Neuron (in vitro differentiated cells): Measurements from ENCODE around the gene HORMAD2.
"Not testable (repeated sequence)": the region's sequence is repeated elsewhere in the genome, so short reads cannot be mapped to it uniquely, and the experiment has no call there.

Source experiments
- H2AFZ ChIP-seq: one replicate; pipeline ENCODE4 v1.6.1; 2013; ENCODE audit warnings: low read depth, mild to moderate bottlenecking, inconsistent platforms, low read length, moderate library complexity
- H3K27me3 ChIP-seq: one replicate; pipeline ENCODE4 v1.6.1; 2013; ENCODE audit warnings: low read length; ENCODE audit not compliant: insufficient read depth
- H3K36me3 ChIP-seq: one replicate; pipeline ENCODE4 v1.6.1; 2013; ENCODE audit warnings: low read length; ENCODE audit not compliant: insufficient read depth
- H3K4me1 ChIP-seq: one replicate; pipeline ENCODE4 v1.6.1; 2013; ENCODE audit warnings: low read length; ENCODE audit not compliant: insufficient read depth
- H3K4me3 ChIP-seq: 2 replicates; pipeline ENCODE4 v1.5.1; 2013; ENCODE audit warnings: mild to moderate bottlenecking, low read length, moderate library complexity
- H3K9me3 ChIP-seq: one replicate; pipeline ENCODE4 v1.6.1; 2013; ENCODE audit warnings: low read length

The HORMAD2 gene

DNA sequence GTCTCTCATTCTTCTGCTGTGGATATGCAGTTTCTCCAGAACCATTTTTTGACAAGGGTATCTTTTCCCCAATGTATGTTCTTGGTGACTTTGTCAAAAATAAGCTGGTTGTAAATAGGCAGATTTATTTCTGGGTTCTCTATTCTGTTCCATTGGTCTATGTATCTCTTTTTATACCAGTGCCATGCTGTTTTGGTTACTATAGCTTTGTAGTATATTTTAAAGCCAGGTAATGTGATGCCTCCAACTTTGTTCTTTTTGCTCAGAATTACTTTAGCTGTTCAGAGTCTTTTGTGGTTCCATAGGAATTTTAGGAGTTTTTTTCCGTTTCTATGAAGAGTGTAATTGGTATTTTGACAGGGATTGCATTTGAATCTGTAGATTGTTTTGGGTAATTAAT is 12.4 kb downstream of the HORMAD2 start:
- H3K36me3 ChIP-seq: no peaks in the 10 kb centered on the region
- H2AFZ ChIP-seq: no peak overlapping the region
- H3K27me3 ChIP-seq: no peaks in the 10 kb centered on the region
- no peak overlapping the region for H3K4me3 ChIP-seq
- H3K4me1 ChIP-seq: no peaks in the 10 kb centered on the region
- peaks cover 3% of the 10 kb centered on the region for H3K9me3 ChIP-seq

GRCh38 chr22:30094804-30095203 is 14.5 kb downstream of the HORMAD2 start:
- no peak overlapping the region for H2AFZ ChIP-seq
- no peaks in the 10 kb centered on the region for H3K4me1 ChIP-seq
- H3K9me3 ChIP-seq: peaks cover 3% of the 10 kb centered on the region
- no peaks in the 10 kb centered on the region for H3K27me3 ChIP-seq
- no peaks in the 10 kb centered on the region for H3K36me3 ChIP-seq
- no peak overlapping the region for H3K4me3 ChIP-seq

GRCh38 chr22:30097861-30098260 is 17.6 kb downstream of the HORMAD2 start:
- Histone ChIP-seq H2AFZ (no peak overlapping the region), H3K27me3 (no peaks in the 10 kb centered on the region), H3K9me3 (peaks cover 3% of the 10 kb centered on the region), H3K4me1 (no peaks in the 10 kb centered on the region), H3K4me3 (no peak overlapping the region), H3K36me3 (no peaks in the 10 kb centered on the region)

GRCh38 chr22:30100770-30101169 is 20.5 kb downstream of the HORMAD2 start:
- H3K4me3 ChIP-seq, H3K27me3 ChIP-seq, H3K4me1 ChIP-seq, H3K36me3 ChIP-seq, H2AFZ ChIP-seq, H3K9me3 ChIP-seq: not testable (repeated sequence)

DNA sequence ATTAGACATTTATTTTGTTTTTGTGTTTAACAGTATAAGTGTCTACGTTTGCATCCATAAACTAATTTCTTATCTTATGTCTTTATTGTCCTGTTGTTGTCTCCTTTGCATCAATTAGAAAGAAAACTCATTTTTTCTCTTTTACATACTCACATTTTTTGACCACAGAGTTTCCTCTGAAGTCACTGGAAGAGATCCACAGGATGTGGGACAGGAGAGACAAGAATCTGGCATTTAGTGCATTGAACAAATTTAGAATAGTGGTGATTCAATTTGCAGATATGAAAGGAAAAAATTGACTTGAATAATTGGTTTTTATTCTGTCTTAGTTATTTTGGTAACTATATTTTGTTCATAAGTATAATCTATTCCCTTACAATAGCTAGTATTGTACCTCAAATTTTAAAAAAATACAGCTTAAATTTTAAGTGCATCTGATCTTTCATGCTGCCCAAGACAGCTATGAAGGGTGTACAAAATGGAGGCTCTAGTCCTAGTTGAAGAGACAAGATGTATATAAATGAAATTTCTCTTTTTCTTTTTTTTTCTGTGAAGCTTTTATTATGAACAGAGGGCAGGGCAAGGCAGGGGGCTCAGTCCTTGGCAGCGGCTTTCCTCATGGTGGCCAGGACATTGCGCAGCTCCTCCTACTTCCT is 24.4 kb downstream of the HORMAD2 start:
- no peaks in the 10 kb centered on the region for H3K4me1 ChIP-seq
- H3K4me3 ChIP-seq: no peak overlapping the region
- no peaks in the 10 kb centered on the region for H3K36me3 ChIP-seq
- peaks cover 4% of the 10 kb centered on the region for H3K27me3 ChIP-seq
- H2AFZ ChIP-seq: no peak overlapping the region
- no peaks in the 10 kb centered on the region for H3K9me3 ChIP-seq

- peaks cover 4% of the 10 kb centered on the region for H3K27me3 ChIP-seq
- H3K4me1 ChIP-seq: no peaks in the 10 kb centered on the region
- no peak overlapping the region for H3K4me3 ChIP-seq
- no peak overlapping the region for H2AFZ ChIP-seq
- H3K9me3 ChIP-seq: no peaks in the 10 kb centered on the region
- H3K36me3 ChIP-seq: no peaks in the 10 kb centered on the region
Measured at GRCh38 chr22:30105483-30105882, 25.2 kb downstream of the HORMAD2 start.

GRCh38 chr22:30113494-30113893 is 33.2 kb downstream of the HORMAD2 start:
- Histone ChIP-seq H2AFZ (no peak overlapping the region), H3K4me3 (no peak overlapping the region), H3K9me3 (no peaks in the 10 kb centered on the region), H3K4me1 (no peaks in the 10 kb centered on the region), H3K27me3 (no peaks in the 10 kb centered on the region), H3K36me3 (no peaks in the 10 kb centered on the region)

- Histone ChIP-seq H2AFZ (no peak overlapping the region), H3K27me3 (no peaks in the 10 kb centered on the region), H3K4me1 (no peaks in the 10 kb centered on the region), H3K36me3 (no peaks in the 10 kb centered on the region), H3K4me3 (no peak overlapping the region), H3K9me3 (no peaks in the 10 kb centered on the region)
Measured at GRCh38 chr22:30114361-30114760, 34.1 kb downstream of the HORMAD2 start.

DNA sequence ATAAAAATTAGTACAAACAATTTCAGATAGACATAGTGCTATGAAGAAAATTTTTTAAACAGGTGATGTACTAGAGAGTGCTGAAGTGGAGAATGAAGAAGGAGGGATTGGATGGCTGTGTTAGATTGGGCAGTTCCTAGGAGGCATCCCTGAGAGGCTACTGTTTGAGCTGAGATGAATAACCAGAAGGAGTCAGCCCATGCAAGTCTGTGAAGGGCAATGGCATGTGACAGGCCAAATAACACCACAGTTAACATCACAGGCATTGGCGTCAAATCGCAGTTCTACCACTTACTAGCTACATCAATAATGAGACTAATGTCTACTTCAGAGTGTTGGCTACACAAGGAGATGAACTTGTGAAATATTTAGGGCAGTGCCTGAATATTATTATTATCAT is 35.4 kb downstream of the HORMAD2 start:
- Histone ChIP-seq H3K4me1 (no peaks in the 10 kb centered on the region), H3K27me3 (no peaks in the 10 kb centered on the region), H3K9me3 (no peaks in the 10 kb centered on the region), H3K4me3 (no peak overlapping the region), H3K36me3 (no peaks in the 10 kb centered on the region), H2AFZ (no peak overlapping the region)

GRCh38 chr22:30116362-30117117 is 36.3 kb downstream of the HORMAD2 start:
- no peaks in the 10 kb centered on the region for H3K27me3 ChIP-seq
- H3K4me1 ChIP-seq: peaks cover under 1% of the 10 kb centered on the region
- H2AFZ ChIP-seq: no peak overlapping the region
- H3K36me3 ChIP-seq: no peaks in the 10 kb centered on the region
- H3K9me3 ChIP-seq: no peaks in the 10 kb centered on the region
- no peak overlapping the region for H3K4me3 ChIP-seq

GRCh38 chr22:30117256-30117655 is 37.0 kb downstream of the HORMAD2 start:
- no peak overlapping the region for H2AFZ ChIP-seq
- no peaks in the 10 kb centered on the region for H3K9me3 ChIP-seq
- no peak overlapping the region for H3K4me3 ChIP-seq
- H3K27me3 ChIP-seq: no peaks in the 10 kb centered on the region
- H3K4me1 ChIP-seq: peaks cover 3% of the 10 kb centered on the region
- H3K36me3 ChIP-seq: no peaks in the 10 kb centered on the region

- Histone ChIP-seq H3K27me3 (no peaks in the 10 kb centered on the region), H3K4me1 (peaks cover 3% of the 10 kb centered on the region), H3K36me3 (no peaks in the 10 kb centered on the region), H3K4me3 (no peak overlapping the region), H3K9me3 (no peaks in the 10 kb centered on the region), H2AFZ (no peak overlapping the region)
Measured at GRCh38 chr22:30118291-30118690, 38.0 kb downstream of the HORMAD2 start.

GRCh38 chr22:30121960-30122359 is 41.7 kb downstream of the HORMAD2 start:
- Histone ChIP-seq H3K4me1 (peaks cover 3% of the 10 kb centered on the region), H3K27me3 (no peaks in the 10 kb centered on the region), H3K36me3 (no peaks in the 10 kb centered on the region), H3K4me3 (no peak overlapping the region), H2AFZ (no peak overlapping the region), H3K9me3 (no peaks in the 10 kb centered on the region)

- no peaks in the 10 kb centered on the region for H3K9me3 ChIP-seq
- no peaks in the 10 kb centered on the region for H3K27me3 ChIP-seq
- no peak overlapping the region for H3K4me3 ChIP-seq
- peaks cover 3% of the 10 kb centered on the region for H3K4me1 ChIP-seq
- no peak overlapping the region for H2AFZ ChIP-seq
- no peaks in the 10 kb centered on the region for H3K36me3 ChIP-seq
Measured at GRCh38 chr22:30123463-30123862, 43.2 kb downstream of the HORMAD2 start.
